Peyer's patch (tissue), 4 donors: ENCODE results near the gene ZNF346.

Experiments
- CTCF ChIP-seq, 6 experiments: fragments of 450-650 bp in 4 of 6; fragments of 200-600 bp in 2 of 6; sonication (generic) in 1 of 6; IDR thresholded peaks; one replicate each; pipeline ENCODE4 v1.5.1; 2017 to 2019; ENCODE audit warnings: antibody characterized with exemption in 6 of 6, mild to moderate bottlenecking in 3 of 6, moderate library complexity in 1 of 6
- POLR2A ChIP-seq, 2 donors: fragments of 450-650 bp; IDR thresholded peaks; one replicate each; pipeline ENCODE4 v1.5.1; 2017; ENCODE audit warnings: antibody characterized with exemption in 2 of 2, mild to moderate bottlenecking in 2 of 2, moderate library complexity in 2 of 2

GRCh38 chr5:177070536-177071191 is 48.2 kb downstream of the ZNF346 start:
- TF ChIP-seq POLR2A (IDR thresholded peaks at IDR 0.05) (no peak), CTCF (IDR thresholded peaks at IDR 0.05) (no peak)
